Choroid plexus epithelial cell (primary cell): ENCODE data around the gene TP53I11.

Experiments used
- DNase-seq: peaks from one replicate; pipeline ENCODE4 v3.0.0-alpha.2; 2010; ENCODE audit warnings: low read depth
- H3K4me3 ChIP-seq: 2 replicates; pipeline ENCODE4 v1.5.1; 2011; ENCODE audit warnings: low read depth, mild to moderate bottlenecking, control low read depth, low read length, moderate library complexity
- TF ChIP-seq, protein P1 (sequence below): conservative IDR thresholded peaks from 2 replicates; pipeline ENCODE4 v1.5.1; 2011; ENCODE audit warnings: low read depth, mild to moderate bottlenecking, control low read depth, inconsistent platforms, low read length, moderate library complexity

Gene TP53I11

DNA sequence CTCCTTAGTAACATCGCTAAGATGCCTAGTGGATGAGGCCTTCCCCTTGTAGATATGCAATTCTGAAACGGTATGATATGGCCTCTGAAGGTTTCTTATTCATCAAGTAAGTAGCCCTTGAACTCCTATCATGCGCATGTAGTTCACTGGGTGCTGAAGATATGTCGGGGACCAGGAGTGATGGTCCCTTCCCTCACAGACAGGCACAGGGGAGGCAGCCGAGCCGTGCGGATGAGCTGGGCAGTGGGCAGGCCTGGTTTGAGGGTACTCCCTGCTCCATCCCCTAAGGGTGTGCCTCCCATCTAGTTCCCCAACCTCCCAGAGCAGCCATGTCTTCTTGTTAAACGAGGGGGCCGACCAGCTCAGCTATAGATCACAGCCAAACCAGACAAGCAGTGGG is 40.1 kb downstream of the TP53I11 start:
- H3K4me3 ChIP-seq: no peak overlapping the region
- TF ChIP-seq, protein P1, sequence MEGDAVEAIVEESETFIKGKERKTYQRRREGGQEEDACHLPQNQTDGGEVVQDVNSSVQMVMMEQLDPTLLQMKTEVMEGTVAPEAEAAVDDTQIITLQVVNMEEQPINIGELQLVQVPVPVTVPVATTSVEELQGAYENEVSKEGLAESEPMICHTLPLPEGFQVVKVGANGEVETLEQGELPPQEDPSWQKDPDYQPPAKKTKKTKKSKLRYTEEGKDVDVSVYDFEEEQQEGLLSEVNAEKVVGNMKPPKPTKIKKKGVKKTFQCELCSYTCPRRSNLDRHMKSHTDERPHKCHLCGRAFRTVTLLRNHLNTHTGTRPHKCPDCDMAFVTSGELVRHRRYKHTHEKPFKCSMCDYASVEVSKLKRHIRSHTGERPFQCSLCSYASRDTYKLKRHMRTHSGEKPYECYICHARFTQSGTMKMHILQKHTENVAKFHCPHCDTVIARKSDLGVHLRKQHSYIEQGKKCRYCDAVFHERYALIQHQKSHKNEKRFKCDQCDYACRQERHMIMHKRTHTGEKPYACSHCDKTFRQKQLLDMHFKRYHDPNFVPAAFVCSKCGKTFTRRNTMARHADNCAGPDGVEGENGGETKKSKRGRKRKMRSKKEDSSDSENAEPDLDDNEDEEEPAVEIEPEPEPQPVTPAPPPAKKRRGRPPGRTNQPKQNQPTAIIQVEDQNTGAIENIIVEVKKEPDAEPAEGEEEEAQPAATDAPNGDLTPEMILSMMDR: no peak
- no peak for DNase-seq

- TF ChIP-seq, protein P1: no peak
- no peak for DNase-seq
- no peak overlapping the region for H3K4me3 ChIP-seq
Observed at GRCh38 chr11:44909557-44909956, 41.1 kb downstream of the TP53I11 start.

DNA sequence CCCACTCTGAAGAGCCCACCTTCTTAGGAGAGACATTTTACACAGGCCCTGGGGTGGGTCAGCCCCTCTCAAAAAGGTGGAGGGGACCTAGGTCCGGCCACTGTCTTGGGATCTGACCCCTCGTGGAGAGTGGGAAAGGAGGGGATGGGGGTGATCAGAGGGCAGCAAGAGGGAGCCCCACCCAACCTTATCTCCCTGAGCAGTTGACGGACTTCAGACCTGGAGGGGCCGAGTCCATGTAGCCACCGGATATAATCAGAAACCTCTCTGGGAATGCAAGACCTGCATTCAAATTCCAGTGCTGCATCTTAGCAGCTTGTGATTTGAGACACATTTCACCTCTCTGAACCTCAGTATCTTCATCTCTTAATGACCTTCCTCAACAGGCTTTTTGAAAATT is 44.0 kb downstream of the TP53I11 start:
- DNase-seq: no peak
- TF ChIP-seq, protein P1: no peak
- H3K4me3 ChIP-seq: no peak overlapping the region

GRCh38 chr11:44905131-44905866 is 45.4 kb downstream of the TP53I11 start:
- H3K4me3 ChIP-seq: no peak overlapping the region
- no peak for DNase-seq
- TF ChIP-seq, protein P1: no peak

GRCh38 chr11:44904261-44905020 is 46.2 kb downstream of the TP53I11 start:
- TF ChIP-seq, protein P1: no peak
- H3K4me3 ChIP-seq: no peak overlapping the region
- no peak for DNase-seq

GRCh38 chr11:44903518-44903917 is 47.2 kb downstream of the TP53I11 start:
- no peak overlapping the region for H3K4me3 ChIP-seq
- TF ChIP-seq, protein P1: no peak
- DNase-seq: no peak
